HepG2 (cell line): ENCODE measurements around the gene C22orf31. TPM values are rescaled to one million over a fixed set of nuclear protein-coding genes. Genes with fewer than 3 reads are reported as not detected.

Experiments used
- GFI1 ChIP-seq: sonication (generic); formaldehyde crosslinking; IDR thresholded peaks from 2 replicates; pipeline ENCODE4 v1.5.0; 2020; ENCODE audit warnings: missing genetic modification reagents, mild to moderate bottlenecking, borderline replicate concordance
- HIVEP1 ChIP-seq: sonication (generic); formaldehyde crosslinking; IDR thresholded peaks from 2 replicates; pipeline ENCODE4 v1.4.0; 2020; ENCODE audit warnings: mild to moderate bottlenecking, missing genetic modification reagents
- HNRNPH1 ChIP-seq: fragments of 200-400 bp; formaldehyde crosslinking; optimal IDR thresholded peaks from 2 replicates; pipeline ENCODE3; 2017; ENCODE audit warnings: mild to moderate bottlenecking, low read depth, low read length
- ISL2 ChIP-seq: sonication (generic); formaldehyde crosslinking; IDR thresholded peaks from 2 replicates; pipeline ENCODE4 v1.5.0; 2020; ENCODE audit warnings: missing genetic modification reagents
- KLF15 ChIP-seq: sonication (generic); formaldehyde crosslinking; IDR thresholded peaks from 2 replicates; pipeline ENCODE4 v1.8.1; 2023; ENCODE audit warnings: borderline replicate concordance, mild to moderate bottlenecking, inconsistent platforms, missing genetic modification reagents, mixed read lengths
- MBD4 ChIP-seq: IDR thresholded peaks from 2 replicates; pipeline ENCODE4 v1.6.1; 2012; ENCODE audit warnings: low read length, inconsistent platforms, borderline replicate concordance
- MYNN ChIP-seq: sonication (generic); formaldehyde crosslinking; IDR thresholded peaks from 2 replicates; pipeline ENCODE4 v1.4.0; 2020; ENCODE audit warnings: mild to moderate bottlenecking, low read depth, missing genetic modification reagents
- NBN ChIP-seq: fragments of 450-650 bp; conservative IDR thresholded peaks from 2 replicates; pipeline ENCODE4 v1.6.1; 2017
- RXRA ChIP-seq: sonication (generic); formaldehyde crosslinking; IDR thresholded peaks from 2 replicates; pipeline ENCODE4 v1.5.1; 2020; ENCODE audit warnings: missing genetic modification reagents
- SMARCE1 ChIP-seq: fragments of 450-650 bp; IDR thresholded peaks from 2 replicates; pipeline ENCODE4 v1.6.1; 2017; ENCODE audit warnings: borderline replicate concordance
- SNAI1 ChIP-seq: sonication (generic); formaldehyde crosslinking; IDR thresholded peaks from 2 replicates; pipeline ENCODE4 v1.5.0; 2020; ENCODE audit warnings: mild to moderate bottlenecking, missing genetic modification reagents, borderline replicate concordance
- SOX13 ChIP-seq, 3 experiments: fragments of 450-650 bp in 1 of 3; sonication (generic) in 1 of 3; formaldehyde crosslinking in 1 of 3; IDR thresholded peaks in 2 of 3; conservative IDR thresholded peaks in 1 of 3; 2 replicates each; pipeline versions ENCODE4 v1.5.0 to v1.6.1; 2016 to 2020; ENCODE audit warnings: antibody characterized with exemption in 1 of 3, mild to moderate bottlenecking in 1 of 3, missing compliant biosample characterization in 1 of 3, missing genetic modification reagents in 1 of 3, moderate library complexity in 1 of 3
- SRY ChIP-seq: sonication (generic); formaldehyde crosslinking; IDR thresholded peaks from 2 replicates; pipeline ENCODE4 v1.8.0; 2022; ENCODE audit warnings: mild to moderate bottlenecking, missing genetic modification reagents
- TBX2 ChIP-seq: sonication (generic); formaldehyde crosslinking; IDR thresholded peaks from 2 replicates; pipeline ENCODE4 v1.5.0; 2020; ENCODE audit warnings: missing genetic modification reagents, mild to moderate bottlenecking, borderline replicate concordance
- U2AF2 ChIP-seq: fragments of 200-400 bp; formaldehyde crosslinking; IDR thresholded peaks from 2 replicates; pipeline ENCODE4 v1.6.1; 2017; ENCODE audit warnings: low read depth, mild to moderate bottlenecking, low read length
- ZFP82 ChIP-seq: sonication (generic); formaldehyde crosslinking; IDR thresholded peaks from 2 replicates; pipeline ENCODE4 v1.5.1; 2020; ENCODE audit warnings: mild to moderate bottlenecking, missing genetic modification reagents, borderline replicate concordance
- ZNF138 ChIP-seq: sonication (generic); formaldehyde crosslinking; IDR thresholded peaks from 2 replicates; pipeline ENCODE4 v1.5.0; 2020; ENCODE audit warnings: mild to moderate bottlenecking, low read depth, missing genetic modification reagents
- ZNF430 ChIP-seq: sonication (generic); formaldehyde crosslinking; IDR thresholded peaks from 2 replicates; pipeline ENCODE4 v1.9.0; 2021; ENCODE audit warnings: mild to moderate bottlenecking, missing genetic modification reagents
- ZZZ3 ChIP-seq: sonication (generic); formaldehyde crosslinking; IDR thresholded peaks from 2 replicates; pipeline ENCODE4 v1.4.0; 2020; ENCODE audit warnings: missing genetic modification reagents, mild to moderate bottlenecking, borderline replicate concordance
- polyA plus RNA-seq, 8 experiments: library from polyadenylated mRNA; depleted of rRNA in 3 of 8; stranded (reverse) in 7 of 8; unstranded in 1 of 8; fragments of >200 nt; fragmentation: Illumina TruSeq in 4 of 8; extraction: Trizol in 4 of 8; gene quantifications; 2 replicates each; pipeline versions ENCODE4 v1.2.1 to v1.2.3, GENCODE V29; 2011 to 2016; ENCODE audit warnings: low read depth in 4 of 8, missing spikeins in 1 of 8, mixed read lengths in 1 of 8; ENCODE audit not compliant: insufficient read depth in 1 of 8
- total RNA-seq, 5 experiments: library from RNA; depleted of rRNA; stranded (reverse); fragments of >200 nt; fragmentation: Illumina TruSeq; extraction: Trizol; gene quantifications; 2 replicates each; pipeline ENCODE4 v1.2.3, GENCODE V29; 2016; ENCODE audit warnings: low read depth in 1 of 5
- TF ChIP-seq, protein P1 (sequence below): sonication (generic); formaldehyde crosslinking; IDR thresholded peaks from 2 replicates; pipeline ENCODE4 v1.4.0; 2020; ENCODE audit warnings: missing genetic modification reagents
- TF ChIP-seq, protein P2 (sequence below): IDR thresholded peaks from 2 replicates; pipeline ENCODE4 v1.6.1; 2016; ENCODE audit warnings: low read depth, missing genetic modification reagents, missing compliant biosample characterization
- TF ChIP-seq, protein P3 (sequence below): sonication (generic); formaldehyde crosslinking; IDR thresholded peaks from 2 replicates; pipeline ENCODE4 v1.4.0; 2020; ENCODE audit warnings: mild to moderate bottlenecking, missing genetic modification reagents

C22orf31 gene
- total and polyA plus RNA-seq, 2 of the 13 experiments (the other 11 are each of a cell fraction or from before 2014, with no cell fraction given): not detected

DNA sequence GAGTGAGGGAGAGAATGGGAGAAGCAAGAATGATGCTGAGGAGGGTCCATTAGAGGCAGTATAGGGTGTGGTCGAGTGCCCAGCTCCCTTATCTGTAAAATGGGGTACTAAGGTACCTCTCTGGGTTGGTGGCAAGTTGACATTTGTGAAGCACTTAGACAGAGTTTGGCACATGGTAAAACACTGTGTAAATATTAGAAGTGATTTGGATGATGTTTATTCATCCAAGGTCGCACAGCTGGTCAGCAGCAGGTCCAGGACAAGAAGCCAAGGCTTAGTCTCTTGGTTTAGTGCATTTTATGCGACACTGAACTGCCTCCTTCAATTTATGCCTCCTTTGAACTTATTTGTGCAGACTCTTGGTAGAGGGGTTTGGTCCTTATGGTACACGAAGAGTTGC is 30.6 kb upstream of the C22orf31 start (continued):
- TF ChIP-seq, protein P1, sequence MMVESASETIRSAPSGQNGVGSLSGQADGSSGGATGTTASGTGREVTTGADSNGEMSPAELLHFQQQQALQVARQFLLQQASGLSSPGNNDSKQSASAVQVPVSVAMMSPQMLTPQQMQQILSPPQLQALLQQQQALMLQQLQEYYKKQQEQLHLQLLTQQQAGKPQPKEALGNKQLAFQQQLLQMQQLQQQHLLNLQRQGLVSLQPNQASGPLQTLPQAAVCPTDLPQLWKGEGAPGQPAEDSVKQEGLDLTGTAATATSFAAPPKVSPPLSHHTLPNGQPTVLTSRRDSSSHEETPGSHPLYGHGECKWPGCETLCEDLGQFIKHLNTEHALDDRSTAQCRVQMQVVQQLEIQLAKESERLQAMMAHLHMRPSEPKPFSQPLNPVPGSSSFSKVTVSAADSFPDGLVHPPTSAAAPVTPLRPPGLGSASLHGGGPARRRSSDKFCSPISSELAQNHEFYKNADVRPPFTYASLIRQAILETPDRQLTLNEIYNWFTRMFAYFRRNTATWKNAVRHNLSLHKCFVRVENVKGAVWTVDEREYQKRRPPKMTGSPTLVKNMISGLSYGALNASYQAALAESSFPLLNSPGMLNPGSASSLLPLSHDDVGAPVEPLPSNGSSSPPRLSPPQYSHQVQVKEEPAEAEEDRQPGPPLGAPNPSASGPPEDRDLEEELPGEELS: no peak
- TF ChIP-seq U2AF2 (no peak), ISL2 (CRISPR knock-in tag) (0 out of 2 replicates have a peak, but pooled peaks have one; percentile 18), HIVEP1 (CRISPR knock-in tag) (no peak), GFI1 (CRISPR knock-in tag) (peak; percentile 43; the same call in 1 of the 2 replicates), ZFP82 (CRISPR knock-in tag) (no peak), HNRNPH1 (no peak), ZNF138 (CRISPR knock-in tag) (no peak), TBX2 (CRISPR knock-in tag) (peak; percentile 57; the same call in 1 of the 2 replicates), ZNF430 (CRISPR knock-in tag) (no peak), SNAI1 (CRISPR knock-in tag) (no peak), SRY (CRISPR knock-in tag) (no peak), MBD4 (no peak), RXRA (CRISPR knock-in tag) (no peak), NBN (no peak), ZZZ3 (CRISPR knock-in tag) (no peak), SMARCE1 (no peak), SOX13 (IDR thresholded peaks at IDR 0.05) (no peak), SOX13 (CRISPR knock-in tag; conservative IDR thresholded peaks at IDR 0.05 in 1 of 2, IDR thresholded peaks at IDR 0.05 in 1 of 2) (peak in 1 of 2 experiments; percentile 38; a peak in 1 of 4 replicates), KLF15 (CRISPR knock-in tag) (no peak), MYNN (CRISPR knock-in tag) (no peak)
- TF ChIP-seq, protein P2, sequence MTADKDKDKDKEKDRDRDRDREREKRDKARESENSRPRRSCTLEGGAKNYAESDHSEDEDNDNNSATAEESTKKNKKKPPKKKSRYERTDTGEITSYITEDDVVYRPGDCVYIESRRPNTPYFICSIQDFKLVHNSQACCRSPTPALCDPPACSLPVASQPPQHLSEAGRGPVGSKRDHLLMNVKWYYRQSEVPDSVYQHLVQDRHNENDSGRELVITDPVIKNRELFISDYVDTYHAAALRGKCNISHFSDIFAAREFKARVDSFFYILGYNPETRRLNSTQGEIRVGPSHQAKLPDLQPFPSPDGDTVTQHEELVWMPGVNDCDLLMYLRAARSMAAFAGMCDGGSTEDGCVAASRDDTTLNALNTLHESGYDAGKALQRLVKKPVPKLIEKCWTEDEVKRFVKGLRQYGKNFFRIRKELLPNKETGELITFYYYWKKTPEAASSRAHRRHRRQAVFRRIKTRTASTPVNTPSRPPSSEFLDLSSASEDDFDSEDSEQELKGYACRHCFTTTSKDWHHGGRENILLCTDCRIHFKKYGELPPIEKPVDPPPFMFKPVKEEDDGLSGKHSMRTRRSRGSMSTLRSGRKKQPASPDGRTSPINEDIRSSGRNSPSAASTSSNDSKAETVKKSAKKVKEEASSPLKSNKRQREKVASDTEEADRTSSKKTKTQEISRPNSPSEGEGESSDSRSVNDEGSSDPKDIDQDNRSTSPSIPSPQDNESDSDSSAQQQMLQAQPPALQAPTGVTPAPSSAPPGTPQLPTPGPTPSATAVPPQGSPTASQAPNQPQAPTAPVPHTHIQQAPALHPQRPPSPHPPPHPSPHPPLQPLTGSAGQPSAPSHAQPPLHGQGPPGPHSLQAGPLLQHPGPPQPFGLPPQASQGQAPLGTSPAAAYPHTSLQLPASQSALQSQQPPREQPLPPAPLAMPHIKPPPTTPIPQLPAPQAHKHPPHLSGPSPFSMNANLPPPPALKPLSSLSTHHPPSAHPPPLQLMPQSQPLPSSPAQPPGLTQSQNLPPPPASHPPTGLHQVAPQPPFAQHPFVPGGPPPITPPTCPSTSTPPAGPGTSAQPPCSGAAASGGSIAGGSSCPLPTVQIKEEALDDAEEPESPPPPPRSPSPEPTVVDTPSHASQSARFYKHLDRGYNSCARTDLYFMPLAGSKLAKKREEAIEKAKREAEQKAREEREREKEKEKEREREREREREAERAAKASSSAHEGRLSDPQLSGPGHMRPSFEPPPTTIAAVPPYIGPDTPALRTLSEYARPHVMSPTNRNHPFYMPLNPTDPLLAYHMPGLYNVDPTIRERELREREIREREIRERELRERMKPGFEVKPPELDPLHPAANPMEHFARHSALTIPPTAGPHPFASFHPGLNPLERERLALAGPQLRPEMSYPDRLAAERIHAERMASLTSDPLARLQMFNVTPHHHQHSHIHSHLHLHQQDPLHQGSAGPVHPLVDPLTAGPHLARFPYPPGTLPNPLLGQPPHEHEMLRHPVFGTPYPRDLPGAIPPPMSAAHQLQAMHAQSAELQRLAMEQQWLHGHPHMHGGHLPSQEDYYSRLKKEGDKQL (CRISPR knock-in tag): peak; percentile 75; the same call in 1 of the 2 replicates
- TF ChIP-seq, protein P3, sequence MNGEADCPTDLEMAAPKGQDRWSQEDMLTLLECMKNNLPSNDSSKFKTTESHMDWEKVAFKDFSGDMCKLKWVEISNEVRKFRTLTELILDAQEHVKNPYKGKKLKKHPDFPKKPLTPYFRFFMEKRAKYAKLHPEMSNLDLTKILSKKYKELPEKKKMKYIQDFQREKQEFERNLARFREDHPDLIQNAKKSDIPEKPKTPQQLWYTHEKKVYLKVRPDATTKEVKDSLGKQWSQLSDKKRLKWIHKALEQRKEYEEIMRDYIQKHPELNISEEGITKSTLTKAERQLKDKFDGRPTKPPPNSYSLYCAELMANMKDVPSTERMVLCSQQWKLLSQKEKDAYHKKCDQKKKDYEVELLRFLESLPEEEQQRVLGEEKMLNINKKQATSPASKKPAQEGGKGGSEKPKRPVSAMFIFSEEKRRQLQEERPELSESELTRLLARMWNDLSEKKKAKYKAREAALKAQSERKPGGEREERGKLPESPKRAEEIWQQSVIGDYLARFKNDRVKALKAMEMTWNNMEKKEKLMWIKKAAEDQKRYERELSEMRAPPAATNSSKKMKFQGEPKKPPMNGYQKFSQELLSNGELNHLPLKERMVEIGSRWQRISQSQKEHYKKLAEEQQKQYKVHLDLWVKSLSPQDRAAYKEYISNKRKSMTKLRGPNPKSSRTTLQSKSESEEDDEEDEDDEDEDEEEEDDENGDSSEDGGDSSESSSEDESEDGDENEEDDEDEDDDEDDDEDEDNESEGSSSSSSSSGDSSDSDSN (CRISPR knock-in tag): no peak
